ENCODE data around the gene CTNNB1. TPM values are rescaled to one million over a fixed set of nuclear protein-coding genes. Genes with fewer than 3 reads are reported as not detected.

The CTNNB1 gene
- total and polyA plus RNA-seq, 2 of the 8 experiments (the other 6 are each of a cell fraction or from before 2014, with no cell fraction given) = 356 to 579 TPM

DNA sequence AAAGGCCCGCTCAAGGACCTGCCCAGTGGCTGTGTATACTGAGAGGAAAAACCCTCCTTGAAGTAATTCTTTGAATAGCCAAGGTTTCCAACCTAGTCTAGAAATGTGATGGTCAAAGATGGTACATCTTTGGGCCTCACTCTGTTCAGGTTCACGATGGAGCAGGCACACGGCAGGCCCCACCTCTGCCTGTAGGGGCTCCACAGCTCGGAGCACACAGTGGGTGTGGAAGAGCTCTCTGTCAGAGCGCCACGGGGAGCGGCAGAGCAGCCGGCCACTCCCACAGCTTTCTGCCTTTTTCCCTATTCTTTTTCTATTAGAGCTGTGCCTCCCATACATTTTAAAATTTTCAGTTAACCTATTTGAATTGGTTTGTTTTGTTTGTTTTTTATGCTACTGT is 89.5 kb downstream of the CTNNB1 start (continued):
- TF ChIP-seq, protein P1, sequence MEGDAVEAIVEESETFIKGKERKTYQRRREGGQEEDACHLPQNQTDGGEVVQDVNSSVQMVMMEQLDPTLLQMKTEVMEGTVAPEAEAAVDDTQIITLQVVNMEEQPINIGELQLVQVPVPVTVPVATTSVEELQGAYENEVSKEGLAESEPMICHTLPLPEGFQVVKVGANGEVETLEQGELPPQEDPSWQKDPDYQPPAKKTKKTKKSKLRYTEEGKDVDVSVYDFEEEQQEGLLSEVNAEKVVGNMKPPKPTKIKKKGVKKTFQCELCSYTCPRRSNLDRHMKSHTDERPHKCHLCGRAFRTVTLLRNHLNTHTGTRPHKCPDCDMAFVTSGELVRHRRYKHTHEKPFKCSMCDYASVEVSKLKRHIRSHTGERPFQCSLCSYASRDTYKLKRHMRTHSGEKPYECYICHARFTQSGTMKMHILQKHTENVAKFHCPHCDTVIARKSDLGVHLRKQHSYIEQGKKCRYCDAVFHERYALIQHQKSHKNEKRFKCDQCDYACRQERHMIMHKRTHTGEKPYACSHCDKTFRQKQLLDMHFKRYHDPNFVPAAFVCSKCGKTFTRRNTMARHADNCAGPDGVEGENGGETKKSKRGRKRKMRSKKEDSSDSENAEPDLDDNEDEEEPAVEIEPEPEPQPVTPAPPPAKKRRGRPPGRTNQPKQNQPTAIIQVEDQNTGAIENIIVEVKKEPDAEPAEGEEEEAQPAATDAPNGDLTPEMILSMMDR (IDR thresholded peaks at IDR 0.05; ENCODE audit: control extremely low read depth in 1 of 3, insufficient read depth in 1 of 3, low read depth in 1 of 3, low read length in 3 of 3) = peak; percentile 37 to 59 (median 50)

Small RNA genes within 50 kb of the gene (small RNA-seq; reads per million reads assigned to genes)
- not detected for gene MRPS31P1 (ENCODE audit: insufficient read depth)

All from H1 (cell line).